ENCODE results near the gene NCOA1.
"Not testable (repeated sequence)": the region's sequence is repeated elsewhere in the genome, so short reads cannot be mapped to it uniquely, and the experiment has no call there.

Gene NCOA1

DNA sequence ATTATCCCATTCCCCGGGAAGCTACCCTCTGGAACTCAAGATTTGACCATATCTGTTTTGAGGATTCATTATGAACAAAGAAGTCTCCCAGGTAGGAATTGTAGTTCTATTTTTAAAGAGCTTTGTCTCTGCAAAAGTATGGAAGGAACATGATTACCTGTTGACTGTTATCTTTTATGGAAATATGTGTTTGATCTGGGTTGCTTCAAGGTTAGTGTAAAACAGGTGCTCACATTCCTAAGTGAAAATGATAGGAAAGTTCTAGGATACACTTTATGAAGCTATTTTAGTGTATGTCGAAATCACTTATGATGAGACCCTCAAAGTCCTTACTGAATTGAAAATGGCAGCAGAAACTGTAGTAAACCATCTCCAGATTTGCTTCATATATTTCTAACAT lies 153.0 kb downstream of the NCOA1 start:
- DNase-seq, result no peak

DNA sequence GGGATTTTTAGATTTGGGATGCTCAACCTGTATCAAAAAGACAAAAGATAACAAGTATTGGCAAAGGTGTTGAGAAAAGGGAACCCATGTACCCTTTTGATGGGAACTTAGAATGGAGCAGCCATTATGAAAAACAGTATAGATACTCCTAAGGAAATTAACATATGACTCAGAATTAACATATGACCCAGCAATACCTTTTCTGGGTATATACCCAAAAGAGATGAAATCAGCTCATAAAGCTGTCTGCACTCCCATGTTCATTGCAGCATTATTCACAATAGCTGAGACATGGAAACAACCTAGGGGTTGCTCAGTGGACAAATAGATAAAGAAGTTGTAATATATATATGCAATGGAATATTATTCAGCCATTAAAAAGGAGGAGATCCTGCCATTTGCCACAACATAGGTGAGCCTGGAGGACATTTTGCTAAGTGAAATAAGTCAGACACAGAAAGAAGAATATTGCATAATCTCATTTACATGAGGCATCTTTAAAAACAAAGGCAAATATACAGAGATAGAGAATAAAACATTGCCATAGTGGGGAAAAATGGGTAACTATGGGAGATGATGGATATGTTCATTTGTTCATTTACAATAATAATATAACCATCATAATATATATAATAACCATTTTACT lies 160.1 kb downstream of the NCOA1 start:
- DNase-seq, result no peak

DNA sequence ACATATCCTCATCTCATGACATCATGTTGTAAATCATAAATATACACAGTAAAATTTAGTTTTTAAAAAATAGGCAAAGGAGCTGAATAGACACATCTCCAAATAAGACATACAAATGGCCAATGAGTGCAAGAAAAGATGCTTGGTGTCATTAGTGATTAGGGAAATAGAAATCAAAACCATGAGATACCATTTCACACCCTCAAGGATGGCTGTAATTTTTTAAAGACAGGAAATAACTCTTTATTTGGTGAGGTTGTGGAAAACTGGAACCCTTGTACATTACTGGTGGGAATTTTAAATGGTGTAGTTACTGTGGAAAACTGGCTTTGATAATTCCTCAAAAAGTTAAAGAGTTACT lies 160.6 kb downstream of the NCOA1 start:
- no peak for DNase-seq

DNA sequence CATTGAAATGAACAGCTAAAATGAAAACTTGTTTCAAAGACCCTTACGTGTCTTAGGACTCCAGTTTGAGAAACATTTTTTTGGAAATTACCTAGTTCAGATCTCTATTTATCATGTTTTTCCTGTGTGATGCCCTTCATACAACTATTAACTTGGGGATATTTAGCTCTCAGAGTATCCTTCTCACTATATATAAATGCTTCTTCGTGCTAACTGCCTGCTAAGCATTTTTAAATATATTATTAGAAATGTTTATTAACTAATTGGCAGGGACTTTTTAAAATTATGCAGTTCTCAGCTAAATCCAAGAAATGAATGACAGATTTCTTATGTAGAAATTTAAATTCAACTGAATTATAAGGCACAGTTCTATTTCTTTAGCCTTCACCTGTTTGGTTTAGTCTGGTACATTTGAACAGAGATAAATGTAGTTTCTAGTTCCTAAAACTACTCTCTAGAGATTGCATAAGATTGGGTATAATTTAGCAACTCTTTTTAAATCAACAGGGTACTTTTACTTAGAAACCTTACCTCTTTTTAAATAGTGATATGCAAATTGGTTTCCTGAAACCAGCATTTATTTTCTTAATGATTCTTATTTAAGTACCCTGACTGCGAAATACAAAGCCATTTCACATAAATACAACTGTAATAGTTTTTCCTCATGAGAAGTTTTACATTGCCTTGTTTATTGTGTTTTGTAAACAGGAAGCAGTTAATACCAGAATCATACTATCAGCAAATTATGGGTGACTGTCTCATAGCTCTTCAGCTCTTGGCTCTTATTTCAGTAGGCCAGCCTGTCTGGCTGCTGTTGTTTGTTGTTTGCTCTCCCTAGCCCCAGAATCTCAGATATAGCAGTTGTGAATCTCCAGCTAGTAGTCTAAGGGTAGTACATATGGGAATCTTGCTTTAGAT lies 161.5 kb downstream of the NCOA1 start:
- DNase-seq, result no peak

DNA sequence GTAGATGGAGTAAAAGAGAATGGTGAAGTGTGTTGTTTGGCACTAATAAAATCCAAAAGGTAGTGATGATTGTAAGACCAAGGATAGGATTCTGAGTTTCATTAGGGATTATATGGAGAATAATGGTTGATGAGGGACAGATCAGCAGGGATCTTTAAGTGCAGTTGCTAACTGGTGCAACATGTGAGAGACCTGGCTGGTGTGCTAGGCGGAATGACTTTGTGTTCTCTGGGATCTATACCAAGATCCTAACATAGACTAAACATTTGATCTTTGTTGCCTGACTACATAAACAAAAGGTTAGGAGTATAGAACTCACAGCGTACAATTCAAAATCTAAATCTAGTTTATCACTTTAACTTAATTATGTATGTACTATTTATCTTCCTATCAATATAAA lies 166.8 kb downstream of the NCOA1 start:
- no peak for DNase-seq

DNA sequence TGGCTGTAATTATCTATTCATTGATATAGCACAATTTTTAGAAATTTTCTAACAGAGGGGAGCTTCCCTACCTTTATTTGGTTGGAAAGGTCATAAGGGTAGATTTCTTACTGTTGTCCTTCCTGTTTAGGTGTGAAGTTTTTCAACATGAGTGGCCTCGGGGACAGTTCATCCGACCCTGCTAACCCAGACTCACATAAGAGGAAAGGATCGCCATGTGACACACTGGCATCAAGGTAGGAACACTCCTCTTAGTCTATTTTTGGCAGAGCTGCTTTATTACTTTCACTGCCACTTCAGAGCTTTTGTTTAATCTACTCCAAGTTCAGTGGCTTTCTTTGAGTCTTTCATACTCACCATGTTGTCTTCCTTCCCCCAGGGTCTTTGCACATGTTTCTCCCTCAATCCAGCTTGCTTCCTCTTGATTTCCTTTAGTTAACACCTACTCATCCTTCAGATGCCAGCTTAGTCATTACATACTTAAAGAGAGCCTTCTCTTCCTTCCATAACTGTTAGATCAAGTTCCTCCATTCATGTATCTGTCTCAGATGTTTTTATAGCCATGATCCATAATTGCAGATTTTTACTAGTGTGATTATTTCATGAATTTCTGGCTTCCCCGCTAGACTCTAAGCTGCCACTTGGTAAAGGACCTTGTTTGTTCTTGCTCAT lies 167.6 kb downstream of the NCOA1 start:
- no peak for DNase-seq

DNA sequence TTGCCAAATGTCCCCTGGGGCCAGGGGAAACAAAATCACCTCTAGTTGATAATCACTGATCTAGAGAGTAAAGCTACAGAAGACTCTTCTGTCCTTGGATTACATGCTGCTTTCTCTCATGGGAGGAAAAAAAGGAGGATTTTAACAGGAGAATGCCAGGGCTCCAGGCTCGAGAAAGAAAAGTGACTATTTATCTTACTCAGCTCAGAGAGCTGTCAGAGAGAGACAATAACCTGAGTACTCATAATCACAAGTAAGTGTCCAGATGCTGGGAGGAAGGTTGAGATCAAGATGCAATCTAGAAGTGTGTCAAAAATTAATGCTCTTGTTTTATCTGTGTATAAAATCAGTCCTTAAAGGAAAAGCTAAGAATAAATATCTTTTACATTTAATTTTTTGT lies 168.8 kb downstream of the NCOA1 start:
- no peak for DNase-seq

DNA sequence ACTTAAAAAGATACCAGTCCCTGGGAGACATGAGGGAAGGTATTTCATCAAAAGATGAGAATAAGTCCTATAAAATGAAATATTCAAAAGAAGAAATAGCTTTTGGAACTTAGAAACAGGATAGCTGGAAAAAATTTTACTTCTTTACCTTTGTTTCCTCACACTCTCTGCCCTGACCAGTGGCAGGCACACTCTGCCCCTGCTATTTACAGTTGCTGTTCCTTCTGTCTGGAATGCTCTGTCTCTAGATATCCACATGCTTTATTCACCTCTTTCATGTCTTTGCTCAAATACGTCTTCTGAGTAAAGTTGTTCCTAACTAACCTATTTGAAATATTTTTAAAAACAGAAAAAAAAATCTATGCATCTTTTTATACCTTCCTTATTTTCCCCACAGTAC lies 176.5 kb downstream of the NCOA1 start:
- no peak for DNase-seq

DNA sequence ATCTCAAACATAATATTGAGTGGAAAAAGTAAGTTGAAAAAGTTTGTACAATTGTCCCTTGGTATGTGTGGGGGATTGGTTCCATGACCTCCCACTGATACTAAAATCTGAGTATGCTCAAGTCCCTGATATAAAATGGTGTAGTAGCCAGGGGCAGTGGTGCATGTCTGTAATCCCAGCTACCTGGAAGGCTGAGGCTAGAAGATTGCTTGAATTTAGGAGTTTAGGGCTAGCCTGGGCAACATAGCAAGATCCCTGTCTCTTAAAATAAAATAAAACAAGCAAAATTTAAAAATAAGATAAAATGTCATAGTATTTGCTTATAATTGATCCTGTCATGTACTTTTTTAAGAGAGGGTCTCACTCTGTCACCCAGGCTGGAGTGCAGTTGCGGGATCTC lies 180.2 kb downstream of the NCOA1 start:
- DNase-seq, result no peak

DNA sequence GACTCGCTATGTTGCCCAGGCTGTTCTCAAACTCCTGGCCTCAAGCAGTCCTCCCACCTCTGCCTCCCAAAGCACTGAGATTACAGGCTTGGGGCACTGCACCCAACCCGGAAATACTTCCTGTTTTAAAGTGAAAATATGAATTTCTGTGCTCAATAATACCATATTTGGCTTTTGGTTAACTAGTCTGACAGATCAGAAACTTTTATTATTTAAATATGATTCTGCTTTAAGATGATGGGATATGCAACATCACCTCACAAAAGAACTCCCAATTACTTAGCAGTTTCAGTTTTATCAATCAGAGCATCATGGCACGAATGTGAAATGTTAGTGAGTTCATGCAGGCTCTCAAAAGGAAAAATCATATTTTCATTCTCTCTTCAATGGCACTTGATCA lies 181.5 kb downstream of the NCOA1 start:
- no peak for DNase-seq

DNA sequence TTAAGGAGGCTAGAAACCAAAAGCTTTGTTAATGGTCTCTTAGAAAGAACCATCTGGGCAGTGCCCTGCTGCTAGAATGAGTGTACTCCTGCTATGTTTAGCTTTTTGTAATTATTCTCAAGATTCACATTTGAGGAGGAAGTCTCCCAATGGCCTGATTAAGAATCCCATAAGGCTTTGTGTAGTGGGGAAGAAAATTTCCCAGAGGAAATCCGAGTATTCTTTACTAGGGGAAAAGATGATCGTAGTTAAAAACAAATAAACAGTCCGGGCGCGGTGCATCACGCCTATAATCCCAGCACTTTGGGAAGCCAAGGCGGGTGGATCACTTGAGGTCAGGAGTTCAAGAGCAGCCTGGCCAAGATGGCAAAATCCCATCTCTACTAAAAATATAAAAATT lies 184.3 kb downstream of the NCOA1 start:
- DNase-seq, result no peak

DNA sequence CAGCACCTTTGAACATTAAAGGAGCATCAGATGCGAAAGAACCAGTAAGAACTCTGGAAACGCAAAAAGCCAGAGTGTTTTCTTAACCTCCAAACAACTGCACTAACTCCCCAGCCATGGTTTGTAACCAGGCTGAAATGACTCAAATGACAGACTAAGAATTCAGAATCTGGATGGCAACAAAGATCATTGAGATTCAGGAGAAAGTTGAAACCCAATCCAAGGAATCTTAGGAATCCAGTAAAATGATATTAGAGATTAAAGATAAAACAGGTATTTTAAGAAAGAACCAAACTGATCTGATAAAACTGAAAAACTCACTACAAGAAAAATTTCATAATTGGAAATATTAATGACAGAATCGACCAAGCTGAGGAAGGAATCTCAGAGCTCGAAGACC lies 185.4 kb downstream of the NCOA1 start:
- no peak for DNase-seq

DNA sequence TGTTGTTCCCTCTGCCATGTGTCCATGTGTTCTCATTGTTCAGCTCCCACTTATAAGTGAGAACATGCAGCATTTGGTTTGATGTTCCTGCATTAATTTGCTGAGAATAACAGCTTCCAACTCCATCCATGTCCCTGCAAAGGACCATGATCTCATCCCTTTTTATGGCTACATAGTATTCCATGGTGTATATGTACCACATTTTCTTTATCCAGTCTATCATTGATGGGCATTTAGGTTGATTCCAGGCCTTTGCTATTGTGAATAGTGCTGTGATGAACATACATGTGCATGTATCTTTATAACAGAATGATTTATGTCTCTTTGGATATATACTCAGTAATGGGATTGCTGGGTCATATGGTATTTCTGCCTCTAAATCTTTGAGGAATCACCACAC lies 187.0 kb downstream of the NCOA1 start:
- DNase-seq, result not testable (repeated sequence)

DNA sequence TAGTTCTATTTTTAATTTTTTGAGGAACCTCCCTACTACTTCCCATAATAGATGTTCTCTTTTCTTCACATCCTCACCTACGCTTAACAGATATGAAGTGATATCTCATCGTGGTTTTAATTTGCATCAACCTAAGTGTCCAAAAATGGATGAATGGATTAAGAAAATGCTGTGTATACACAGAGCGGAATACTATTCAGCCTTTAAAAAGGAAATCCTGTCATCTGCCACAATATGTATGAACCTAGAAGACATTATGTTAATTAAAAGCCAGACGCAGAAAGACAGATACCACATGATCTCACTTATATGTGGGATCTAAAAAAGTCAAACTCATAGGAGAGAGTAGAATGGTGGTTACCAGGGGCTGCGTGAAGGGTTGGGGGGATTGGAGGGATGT lies 189.1 kb downstream of the NCOA1 start:
- no peak for DNase-seq

DNA sequence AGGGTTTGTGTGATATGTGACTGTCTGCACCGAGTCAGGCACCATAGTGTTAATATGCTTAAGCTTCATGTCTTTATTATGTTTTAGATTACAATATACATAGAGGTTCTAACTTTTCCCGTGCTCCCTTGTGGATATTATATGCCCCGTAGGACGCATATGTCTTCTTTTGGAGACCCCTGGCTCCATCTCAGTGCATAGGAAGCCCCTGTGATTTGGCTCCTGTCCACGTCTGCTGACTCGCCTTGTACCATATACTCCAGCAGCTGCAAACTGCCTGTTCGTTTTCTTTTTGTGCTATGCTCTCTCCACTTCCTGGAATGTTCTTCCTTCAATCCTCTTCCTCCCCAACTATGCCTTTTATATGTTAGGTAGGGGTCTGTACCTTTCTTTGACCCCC lies 191.2 kb downstream of the NCOA1 start:
- no peak for DNase-seq

DNA sequence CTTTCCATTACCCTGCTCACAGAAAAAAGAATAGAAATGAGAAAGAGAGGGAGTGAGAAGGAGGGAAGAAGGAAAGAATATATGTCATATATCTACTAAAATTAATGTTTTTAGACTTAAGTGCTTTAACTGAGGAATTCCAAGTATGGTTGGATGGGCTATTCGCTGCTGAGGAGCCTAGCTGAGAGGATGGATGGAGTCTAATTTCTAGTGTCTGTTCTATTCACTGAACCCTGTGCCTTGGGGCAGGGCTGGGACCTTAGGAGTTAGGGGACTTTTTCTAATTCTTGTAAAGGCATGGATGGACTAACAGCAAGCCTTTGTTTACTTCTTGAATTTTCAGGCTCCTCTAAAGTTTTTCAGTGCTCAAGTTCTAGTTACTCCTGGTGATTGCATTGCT lies 192.4 kb downstream of the NCOA1 start:
- no peak for DNase-seq

DNA sequence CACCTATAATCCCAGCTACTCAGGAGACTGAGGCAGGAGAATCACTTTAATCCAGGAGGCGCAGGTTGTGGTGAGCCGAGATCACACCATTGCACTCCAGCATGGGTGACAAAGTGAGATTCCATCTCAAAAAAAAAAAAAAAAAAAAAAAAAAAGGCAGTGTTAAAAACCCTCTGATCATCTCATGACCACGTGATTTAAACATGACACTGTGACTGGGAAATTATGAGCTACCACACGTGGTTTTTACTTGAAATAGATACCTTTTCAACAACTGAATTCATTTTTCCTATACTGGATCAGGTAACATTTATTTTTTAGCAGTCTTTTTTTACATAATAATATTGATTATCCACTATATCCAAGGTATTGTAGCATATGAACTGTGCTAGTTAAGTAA lies 199.5 kb downstream of the NCOA1 start:
- no peak for DNase-seq

DNA sequence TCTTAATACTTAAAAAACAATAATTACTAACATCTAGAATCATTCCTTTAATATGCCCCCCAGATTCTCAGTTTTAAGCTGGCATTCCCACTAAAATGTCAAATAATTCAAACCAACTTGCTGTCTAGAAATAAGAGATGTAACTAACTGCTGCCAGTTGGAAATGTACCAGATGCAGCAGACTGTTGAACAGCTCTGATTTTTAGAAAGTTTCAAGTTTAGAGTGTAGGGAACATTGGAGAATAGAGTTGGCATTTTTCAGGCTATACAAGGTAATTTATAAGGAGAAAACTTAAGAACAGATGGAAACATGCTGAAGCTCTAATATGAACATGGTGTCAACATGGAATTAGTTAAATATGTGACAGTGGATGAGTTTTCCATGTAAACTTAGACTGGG lies 200.8 kb downstream of the NCOA1 start:
- no peak for DNase-seq

DNA sequence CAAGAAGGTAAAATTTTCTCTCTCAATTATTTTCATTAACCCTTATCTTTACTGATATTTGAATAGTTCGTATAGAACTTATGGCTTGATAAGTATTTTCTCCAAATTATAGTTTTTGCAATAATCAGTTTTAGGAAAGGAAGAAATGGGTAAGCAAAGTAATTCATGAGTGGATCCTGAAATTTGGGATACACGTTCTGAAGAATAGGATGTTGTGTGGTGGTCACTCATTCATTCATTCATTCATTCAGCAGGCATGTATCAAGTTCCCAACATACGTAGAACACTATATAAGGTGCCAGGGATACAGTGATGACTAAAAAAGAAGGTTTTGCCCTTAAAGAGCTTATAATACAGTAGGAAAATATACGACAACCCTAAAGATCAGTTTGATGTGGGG lies 206.7 kb downstream of the NCOA1 start:
- no peak for DNase-seq

DNA sequence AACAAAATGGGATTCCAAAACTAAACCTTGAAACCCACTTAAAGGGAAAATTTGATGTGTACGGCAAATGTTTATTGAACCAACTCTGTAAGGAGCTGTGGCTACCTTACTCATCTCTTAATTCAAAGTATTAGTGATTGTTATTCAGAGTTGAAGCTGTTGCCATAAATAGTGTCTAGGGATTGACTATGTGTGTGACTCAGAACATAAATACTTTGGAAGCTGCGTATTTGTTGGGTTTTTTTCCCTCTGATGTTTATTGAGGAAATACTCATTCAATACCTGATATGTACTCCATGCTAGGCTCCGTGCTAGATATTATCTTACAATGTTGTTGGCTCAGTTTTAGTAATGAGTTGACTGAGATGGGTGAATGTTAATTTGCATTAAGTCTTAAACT lies 211.7 kb downstream of the NCOA1 start:
- DNase-seq, result no peak

DNA sequence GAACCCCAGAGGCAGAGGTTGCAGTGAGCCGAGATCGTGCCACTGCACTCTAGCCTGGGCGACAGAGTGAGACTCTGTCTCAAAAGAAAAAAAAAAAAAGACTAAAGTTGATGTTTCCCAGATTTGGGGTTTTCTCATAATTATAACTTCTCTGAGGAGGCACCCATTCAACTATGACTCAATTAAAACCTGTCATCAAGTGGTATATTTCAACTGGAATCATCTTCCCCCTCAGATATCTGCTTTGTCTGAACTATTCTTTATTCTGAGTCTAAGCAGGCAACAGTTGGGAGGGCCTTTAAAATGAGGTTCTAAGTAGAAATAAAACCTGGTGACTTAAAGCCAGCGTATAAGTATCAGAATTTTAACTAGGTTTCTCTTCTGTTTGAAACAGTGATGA lies 213.6 kb downstream of the NCOA1 start:
- DNase-seq, result no peak

DNA sequence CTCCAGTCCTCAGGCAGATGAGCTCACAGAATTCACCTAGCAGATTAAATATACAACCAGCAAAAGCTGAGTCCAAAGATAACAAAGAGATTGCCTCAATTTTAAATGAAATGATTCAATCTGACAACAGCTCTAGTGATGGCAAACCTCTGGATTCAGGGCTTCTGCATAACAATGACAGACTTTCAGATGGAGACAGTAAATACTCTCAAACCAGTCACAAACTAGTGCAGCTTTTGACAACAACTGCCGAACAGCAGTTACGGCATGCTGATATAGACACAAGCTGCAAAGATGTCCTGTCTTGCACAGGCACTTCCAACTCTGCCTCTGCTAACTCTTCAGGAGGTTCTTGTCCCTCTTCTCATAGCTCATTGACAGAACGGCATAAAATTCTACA lies 216.1 kb downstream of the NCOA1 start:
- DNase-seq, result no peak

DNA sequence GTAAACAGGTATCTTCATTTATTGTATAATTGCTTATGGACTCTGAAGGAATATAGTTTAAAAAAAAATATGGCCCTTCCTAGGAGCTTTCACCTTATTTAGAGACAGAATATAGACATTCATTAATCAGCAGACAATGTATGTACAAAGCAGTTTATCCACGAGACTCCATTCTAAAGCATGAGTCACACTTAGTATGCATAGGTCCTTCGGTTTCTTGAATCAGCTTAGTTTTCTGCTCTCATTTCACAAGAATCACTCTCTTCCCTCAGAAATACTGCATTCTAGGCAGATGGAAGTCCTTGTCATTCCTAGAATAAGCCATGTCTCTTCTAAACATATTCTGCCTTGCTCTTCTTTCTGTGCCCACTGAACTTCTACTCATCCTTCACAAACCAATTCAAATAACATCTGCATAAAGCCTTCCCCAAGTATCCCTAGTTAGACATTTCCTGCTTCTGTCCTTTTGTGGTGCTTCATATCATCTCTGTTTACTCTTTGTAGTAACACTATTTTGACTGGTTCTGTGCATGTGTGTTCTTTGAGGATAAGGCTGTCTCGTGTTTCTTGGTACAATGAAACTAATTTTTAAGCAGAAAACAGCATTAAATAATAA lies 217.6 kb downstream of the NCOA1 start:
- no peak for DNase-seq

DNA sequence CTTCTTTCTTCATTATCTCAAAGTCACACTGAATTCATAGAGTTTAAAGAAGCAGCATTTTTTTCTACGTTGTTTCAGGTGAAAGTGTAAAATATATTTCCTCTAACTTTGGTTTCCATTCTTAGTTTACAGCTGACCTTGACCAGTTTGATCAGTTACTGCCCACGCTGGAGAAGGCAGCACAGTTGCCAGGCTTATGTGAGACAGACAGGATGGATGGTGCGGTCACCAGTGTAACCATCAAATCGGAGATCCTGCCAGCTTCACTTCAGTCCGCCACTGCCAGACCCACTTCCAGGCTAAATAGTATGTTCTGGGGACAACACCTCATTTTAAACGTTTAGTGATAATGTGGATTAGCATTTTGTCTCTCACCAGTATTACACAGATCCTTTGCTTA lies 219.8 kb downstream of the NCOA1 start:
- no peak for DNase-seq
